T-helper 22 cell (primary cell): ENCODE results near the gene PALLD.
"Not testable (repeated sequence)": the region's sequence is repeated elsewhere in the genome, so short reads cannot be mapped to it uniquely, and the experiment has no call there.

Experiments used
- DNase-seq: peaks from one replicate; pipeline ENCODE4 v3.0.0-alpha.2; 2020; ENCODE audit warnings: low read depth

The PALLD gene

DNA sequence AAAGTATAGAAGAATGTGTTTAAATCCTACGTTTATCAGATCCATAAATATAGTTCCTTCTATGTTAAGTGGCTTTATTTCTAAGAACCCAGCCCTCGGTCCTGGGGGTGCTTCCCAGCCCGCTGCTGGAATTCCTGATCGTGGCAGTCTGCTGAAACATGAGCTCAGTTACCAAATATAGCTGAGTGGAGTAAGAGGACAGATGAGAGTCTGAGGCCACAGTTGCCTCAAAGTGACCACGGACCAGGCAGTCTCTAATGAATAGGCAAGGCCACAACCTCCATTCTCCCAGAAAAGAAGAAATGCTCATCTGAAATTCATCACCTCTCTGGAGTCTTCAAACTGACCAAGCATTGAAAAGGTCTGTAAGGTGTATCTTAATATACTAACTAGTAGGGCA is at the start of gene PALLD:
TSS of gene PALLD (plus strand) at position 219 of the 400 bp plus-strand sequence.
- DNase-seq = no peak

DNA sequence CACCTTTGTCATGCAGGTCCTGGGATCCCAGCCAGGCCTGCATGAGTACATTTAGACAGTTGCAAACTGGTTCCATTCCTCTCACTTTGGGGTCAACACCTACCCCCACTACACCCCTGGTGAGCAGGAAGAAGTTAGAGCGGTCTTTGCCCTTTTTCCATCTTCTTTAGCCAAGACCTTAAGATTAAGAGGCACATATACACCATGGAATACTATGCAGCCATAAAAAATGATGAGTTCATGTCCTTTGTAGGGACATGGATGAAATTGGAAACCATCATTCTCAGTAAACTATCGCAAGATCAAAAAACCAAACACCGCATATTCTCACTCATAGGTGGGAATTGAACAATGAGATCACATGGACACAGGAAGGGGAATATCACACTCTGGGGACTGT is 47.8 kb upstream of the PALLD start:
- not testable (repeated sequence) for DNase-seq

DNA sequence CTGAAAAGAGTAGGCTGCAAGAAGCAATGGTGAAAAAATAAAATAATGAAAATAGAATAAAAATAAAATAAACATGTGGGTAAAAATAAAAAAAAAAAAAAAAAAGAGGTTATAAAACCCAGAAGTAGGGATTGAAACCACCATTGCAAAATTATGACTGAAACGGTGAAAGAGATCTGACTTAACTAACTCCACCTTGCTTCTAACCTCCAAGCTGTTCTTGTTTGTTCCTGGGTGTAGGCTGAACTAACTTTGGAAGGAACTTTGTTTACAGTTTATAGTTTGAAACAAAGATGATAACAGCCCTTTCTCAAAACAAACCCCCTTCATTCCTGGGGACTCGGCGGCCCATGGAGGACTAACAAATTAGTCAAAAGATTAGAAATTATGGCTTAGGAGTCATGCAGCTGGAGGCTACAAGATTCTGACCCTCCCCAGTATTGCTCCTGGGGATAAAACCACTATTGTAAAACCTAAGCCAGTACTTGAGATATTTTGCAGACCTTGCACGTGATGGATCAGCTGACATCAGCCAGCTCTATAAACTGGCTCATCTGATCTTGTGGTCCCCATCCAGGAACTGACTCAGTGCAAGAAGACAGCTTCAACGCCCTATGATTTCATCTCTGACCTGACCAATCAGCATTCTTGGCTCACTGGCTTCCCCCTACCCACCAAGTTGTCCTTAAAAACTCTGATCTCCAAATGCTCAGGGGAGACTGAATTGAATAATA is 47.0 kb upstream of the PALLD start:
- no peak for DNase-seq

DNA sequence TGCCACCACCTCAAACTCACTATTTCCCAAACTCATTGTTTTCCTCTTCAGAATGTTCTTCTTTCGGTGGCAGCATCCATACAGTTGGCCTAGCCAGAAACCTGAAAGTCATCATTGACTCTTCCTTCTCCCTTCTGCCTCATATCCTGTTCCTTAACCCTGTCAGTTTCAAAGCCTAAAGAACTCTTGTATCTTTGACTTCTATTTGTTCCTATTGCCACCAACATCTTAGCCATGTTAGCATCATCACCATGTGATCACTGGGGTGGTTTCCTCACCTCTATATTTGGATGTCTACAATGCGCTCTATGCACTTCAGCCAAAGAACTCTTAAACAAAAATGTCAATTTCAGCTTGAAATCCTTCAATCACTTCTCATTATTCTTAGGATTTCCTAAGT is 45.5 kb upstream of the PALLD start:
- DNase-seq = no peak

DNA sequence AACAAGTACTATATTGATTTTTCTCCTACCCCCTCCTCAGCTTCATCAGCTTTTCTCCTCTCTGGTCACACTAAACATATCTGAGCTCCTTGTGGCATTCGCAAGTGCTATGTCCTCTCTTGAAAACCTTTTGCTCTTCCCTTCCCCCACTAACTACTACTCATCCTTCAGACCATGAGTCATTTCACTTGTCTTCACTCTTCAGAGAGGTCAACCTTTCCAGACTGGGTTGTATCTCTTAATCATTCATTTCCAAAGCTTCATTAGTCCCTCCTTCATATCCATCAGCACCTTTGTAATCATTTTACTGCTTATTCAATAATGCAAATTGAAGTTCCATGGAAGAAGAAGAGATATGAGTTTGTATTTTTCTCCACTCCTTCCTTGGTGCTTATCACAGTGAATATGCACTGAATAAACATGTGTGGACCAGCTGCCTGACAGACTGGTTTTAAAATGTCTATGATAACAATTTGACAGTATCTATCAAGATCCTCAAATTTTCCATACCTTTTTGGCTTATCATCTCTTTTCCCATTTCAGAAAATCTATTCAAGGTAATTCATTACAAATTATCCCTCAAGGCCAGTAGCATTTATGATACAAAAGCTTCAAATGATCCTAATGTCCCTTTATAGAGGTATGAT is 45.0 kb upstream of the PALLD start:
- no peak for DNase-seq

DNA sequence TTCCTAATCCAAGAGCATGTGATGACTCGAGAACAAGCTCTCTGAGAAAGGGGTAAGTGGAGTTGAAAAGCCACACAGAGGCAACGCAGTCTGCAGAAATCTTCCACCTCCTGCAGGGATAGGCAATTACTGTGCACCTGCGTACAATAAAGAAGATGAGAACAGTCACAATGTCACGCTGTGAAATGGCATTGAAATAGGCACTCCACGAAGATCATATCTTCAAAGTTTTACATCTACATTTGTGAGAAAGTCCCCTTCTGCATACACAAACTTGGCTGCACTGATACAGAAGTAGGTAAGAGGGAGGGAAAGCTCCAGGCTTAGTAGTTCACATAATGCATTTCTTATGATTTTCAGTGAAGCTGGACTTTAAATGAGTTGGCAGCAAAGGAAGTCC is 43.7 kb upstream of the PALLD start:
- DNase-seq = no peak

DNA sequence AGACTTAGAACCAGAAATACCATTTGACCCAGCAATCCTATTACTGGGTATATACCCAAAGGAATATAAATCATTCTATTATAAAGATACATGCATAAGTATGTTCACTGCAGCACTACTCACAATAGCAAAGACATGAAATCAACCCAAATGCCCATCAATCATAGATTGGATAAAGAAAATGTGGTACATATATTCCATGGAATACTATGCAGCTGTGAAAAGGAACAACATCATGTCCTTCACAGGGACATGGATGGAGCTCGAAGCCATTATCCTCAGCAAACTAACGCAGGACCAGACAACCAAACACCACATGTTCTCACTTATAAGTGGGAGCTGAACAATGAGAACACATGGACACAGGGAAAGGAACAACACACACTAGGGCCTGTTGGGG is 38.6 kb upstream of the PALLD start:
- DNase-seq = not testable (repeated sequence)

DNA sequence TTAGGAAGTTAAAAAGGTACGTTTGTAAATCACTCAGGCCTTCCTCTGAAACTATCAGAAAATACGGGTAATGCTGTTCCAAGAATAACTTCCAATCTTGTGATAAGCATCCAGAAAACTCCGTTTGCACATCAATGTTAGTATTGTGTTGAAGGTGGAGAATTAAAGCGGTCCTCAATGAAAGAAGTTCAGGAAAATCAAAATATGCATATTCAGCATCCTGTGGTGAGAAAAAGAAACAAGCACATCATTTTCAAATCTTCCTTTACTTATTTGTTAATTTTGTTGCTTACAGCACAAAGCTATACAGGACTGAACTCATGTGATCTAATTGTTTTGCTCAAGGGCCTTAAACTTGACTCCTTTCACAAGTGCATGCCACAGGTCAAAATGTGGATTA is 35.0 kb upstream of the PALLD start:
- DNase-seq = no peak

DNA sequence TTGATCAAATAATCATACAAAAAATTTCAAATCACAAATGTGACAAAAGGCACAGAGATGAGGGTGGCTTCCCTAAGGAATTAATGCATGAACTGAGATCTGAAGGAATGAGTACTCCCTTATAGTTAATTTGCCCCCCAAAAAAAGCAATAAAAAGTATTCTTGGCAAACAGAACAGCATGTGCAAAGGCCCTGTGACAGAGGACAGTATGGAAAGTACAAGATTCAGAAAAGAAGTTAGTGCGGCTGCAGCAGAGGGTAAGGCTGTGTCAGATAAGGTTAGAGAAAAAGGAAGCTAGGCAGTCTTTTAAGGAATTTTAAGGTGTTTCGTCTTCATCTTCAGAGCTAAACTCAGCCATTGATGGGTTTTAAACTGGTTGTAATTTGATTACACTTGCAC is 23.9 kb upstream of the PALLD start:
- no peak for DNase-seq

DNA sequence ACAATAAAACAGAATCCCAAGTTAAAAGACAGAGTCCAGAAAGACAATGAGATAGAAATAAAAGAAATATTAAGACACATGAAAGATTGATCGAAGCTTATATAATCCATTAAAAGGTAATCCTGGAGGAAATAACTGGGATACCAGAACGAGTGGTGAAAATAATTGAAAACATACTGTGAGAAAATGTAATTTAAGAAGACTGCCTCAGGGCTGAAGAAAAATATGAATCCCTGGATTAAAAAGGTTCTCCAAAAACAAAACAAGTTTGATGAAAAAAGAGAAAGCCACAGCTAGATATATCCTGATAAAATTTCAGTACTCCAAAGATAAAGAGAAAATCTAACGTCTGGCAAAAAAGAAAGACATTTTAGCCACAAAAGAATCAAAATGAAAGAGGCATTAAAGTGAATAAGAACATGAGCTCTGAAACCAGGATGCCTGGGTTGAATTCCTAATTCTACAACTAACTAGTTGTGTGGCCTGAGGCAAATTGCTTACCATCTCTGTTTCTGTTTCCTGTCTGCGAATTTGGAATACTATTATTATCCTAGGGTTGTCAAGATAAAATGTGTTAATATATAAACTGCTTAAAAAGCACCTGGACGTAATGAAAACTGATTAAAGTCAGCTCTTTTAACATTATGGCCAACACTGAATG is 22.1 kb upstream of the PALLD start:
- no peak for DNase-seq

DNA sequence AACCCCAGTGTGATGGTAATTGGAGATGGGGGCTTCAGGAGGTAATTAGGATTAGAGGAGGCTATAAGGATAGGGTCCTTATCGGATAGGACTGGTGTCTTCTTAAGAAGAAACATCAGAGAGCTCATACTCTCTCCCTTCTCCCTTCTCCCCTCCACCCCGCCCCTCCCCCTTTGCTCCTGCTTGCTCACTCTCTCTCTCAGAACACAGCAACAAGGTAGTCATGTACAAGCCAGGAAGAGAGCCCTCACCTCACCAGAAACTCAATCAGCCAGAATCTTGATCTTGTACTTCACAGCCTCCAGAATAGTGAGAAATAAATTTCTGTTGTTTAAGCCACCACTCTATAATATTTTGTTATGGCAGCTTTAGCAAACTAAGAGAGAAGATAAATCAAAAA is 21.1 kb upstream of the PALLD start:
- DNase-seq = no peak

DNA sequence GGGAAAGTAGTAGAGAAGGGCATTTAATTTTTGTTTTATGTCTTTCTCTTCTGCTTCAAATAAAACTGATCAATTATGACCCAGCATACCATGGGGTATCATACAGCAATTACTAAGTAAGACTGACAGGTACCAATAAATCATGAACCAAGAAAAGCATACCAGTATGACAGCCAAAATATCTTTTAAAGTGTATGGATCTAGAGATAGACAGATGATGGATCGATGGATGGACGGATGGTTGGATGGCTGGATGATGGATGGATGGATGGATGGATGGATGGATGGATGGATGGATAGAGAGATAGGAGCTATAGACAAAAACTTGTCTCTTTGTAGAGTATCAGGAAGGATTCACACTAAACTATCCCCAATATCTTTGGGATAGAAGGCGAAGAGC is 18.0 kb upstream of the PALLD start:
- no peak for DNase-seq

DNA sequence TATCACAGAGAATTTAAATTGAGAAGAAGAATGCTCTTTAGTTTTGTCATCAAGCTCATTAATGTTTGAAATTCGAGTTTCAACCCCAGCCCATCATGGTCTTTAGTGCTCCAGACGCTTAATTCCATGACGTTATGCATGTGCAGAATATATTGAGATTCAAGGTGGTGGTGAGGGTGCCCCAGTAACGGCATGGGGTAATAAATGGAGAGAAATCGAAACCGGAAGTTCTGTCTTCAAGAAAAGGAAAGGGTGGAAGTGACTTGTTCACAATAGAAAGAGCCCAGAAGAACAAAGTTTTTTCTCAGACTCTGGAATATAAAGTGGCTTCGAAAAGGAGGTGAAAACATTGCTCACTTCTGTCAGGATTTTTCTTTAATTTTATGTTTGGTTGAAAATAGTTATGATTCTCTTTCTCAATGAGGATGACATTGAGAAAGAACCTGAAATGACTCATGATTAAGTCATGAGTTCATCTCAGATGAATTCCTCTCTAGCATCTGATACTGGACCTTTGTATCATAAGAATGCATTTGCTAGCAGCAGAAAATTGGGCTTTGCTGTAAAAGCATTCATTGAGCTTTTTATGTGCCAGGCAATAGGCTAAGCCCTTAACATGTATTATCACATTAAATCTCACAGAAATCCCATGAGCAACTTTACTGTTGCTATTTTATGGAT is 15.8 kb upstream of the PALLD start:
- DNase-seq = peak; percentile 26

DNA sequence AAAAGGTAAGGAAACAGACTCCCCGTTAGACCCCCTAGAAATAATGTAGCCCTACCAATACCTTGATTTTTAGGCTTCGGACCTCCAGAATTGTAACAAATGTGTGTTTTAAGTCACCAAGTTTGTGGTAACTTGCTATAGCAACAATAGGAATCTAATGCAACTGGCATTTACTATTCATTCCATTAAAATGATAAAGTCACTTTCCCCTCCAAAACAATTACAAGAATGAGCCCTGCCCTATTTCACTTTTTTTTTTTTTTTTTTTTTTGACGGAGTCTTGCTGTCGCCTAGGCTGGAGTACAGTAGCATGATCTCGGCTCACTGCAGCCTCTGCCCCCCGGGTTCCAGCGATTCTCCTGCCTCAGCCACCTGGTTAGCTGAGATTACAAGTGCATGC is 13.0 kb upstream of the PALLD start:
- DNase-seq = no peak

DNA sequence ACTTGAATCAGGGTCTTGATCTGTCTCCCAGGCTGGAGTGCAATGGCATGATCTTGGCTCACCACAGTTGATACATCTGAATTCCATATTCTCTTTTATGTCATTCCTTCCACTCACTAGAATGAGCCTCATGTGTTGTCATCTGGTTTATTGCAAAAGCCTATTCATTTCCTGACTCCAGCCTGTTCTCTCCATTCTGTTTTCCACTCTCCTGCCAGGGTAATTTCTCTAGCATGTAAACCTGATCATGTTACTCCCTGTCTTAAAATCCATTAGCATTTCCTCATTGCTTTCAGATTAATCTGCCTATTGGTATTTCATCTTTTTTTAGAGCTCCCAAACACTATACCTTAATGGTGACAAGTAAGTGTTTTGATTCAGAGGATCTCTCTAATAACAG is 12.2 kb upstream of the PALLD start:
- no peak for DNase-seq

DNA sequence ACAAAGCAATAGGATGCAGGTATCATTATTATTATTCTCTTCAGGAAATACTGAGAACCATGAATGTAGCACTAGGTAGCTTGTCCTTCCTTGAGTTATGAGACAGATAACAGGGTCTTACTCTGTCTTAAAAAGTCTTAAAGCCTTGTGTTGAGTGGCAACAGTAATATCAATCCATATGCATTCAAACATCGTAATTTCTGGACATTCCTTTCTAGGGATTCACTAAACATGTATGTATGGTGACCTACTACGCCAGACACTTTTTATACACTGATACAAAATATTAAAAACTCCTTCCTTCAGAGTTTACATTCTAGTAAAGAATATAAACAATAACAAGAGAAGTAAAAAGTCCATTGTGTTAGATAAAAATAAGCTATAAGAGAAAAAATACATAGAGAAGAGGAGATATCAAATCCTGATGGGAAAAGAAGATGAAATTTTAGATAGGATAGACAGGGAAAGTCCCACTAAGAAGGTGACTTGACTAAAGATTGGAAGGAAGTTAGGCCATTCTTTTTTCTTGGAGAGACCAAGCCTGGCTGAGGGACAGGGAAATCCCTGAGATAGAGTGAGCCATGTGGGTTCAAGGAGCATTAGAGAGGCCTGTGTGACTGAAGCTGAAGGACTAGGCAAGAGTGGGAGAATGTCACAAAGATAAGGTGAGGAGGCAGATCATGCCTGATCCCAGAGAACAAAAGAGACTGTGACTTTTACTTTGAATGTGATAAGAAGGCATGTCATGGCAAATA is 11.5 kb upstream of the PALLD start:
- DNase-seq = no peak

DNA sequence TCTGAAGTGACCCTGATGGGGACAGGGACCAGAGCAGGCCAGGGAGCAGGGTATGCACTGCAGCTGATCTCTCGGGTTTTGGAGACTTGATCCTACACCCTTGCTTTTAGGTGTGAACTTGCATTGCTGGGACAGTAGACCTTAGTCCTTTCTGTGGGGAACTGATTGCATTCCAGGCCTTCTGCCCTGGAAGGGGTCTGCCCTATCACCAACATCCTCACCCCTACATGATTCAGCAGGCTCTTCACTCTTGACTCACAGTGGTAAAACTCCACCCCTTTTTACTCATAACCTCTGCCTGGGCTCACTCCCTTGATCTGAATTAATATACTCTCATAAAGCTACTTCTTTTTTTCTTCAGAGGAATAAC is 10.0 kb upstream of the PALLD start:
- DNase-seq = no peak

DNA sequence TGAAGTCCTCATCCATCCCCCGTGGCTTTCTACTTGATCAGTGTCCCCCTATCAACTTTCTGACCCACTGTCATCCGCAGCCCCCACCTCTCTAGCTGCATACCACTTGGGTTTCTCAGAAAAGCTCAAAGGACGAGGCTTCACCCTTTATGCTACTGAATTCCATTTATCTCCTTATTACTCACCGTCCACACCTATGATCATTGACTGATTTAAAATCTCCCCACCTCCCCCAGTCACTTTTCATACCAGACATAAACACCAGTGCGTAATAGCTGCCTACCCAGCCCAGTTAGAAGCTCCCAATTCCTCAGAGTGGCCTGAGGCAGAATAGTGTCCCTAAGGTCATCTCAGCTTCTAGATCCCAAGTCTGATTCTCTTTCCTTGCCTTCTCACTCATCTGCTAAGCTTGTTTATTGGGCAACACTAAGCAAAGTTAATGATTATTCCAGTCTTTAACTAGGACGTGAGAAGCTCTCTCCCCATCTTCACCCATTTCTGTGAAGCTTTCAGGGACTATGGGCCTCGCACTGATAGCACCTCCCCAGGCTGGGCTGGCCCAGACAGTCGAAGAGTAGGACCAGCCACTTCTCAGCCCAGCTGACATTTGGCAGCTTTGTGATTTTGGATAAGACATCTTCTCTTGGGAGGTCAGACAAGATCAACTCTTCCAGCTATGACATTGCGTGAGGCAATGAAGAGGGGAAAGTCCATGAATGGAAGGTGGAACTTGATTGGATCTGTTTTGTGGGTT is 9.4 kb upstream of the PALLD start:
- no peak for DNase-seq

DNA sequence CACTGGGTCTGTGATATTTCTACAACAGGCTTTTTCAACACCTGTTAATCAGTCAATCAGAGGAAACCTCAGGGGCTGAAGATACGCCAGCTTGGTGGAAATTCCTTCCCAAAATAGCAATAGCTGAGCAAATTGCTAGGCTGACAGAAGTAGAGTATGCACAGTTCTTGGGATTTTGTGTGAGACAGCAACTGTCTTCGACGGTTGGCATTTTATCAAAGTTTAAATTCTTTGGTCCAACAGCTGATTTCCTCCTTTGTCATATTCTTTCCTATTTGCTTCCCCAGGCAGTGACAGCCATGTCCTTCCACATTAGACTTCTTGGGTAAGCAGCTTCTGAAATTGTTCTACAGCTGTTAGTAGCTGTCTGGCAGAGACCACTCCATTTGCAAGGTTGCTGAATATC is 8.0 kb upstream of the PALLD start:
- no peak for DNase-seq

DNA sequence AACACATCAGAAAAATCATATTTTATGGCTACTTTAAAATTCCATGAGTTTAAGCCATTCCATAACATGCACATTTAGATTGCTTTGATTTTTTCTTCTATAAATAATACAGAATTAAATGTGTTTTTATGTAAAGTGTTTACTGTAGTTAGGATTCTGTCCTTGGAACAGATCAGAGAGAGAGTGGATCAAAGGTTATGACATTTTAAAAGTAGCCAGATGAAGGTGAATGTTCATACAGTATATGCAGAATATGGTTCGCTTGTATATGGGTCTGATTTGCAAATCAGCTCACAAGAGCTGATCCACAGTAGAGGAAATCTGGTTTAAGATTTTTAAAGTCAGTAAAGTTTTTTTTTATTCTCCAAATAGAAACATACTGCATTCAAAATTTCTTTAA is 7.2 kb upstream of the PALLD start:
- no peak for DNase-seq

DNA sequence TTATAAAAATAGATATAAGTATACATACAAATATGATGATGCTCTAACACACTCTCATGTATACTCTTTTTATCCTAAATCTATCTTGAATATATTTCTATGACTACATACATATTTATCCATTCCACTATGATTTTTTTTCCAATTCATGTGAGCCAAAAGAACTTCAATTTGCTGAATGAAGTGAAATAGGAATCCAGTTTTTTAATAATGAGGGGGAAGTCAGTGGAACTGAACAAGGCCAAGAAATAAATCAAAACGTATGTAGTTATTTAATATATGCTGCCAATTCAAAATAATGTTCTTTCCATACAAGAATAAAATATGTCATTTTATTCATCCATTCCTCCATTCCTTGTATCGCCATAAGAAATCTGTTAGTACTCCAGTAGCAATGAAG is 6.1 kb upstream of the PALLD start:
- no peak for DNase-seq

DNA sequence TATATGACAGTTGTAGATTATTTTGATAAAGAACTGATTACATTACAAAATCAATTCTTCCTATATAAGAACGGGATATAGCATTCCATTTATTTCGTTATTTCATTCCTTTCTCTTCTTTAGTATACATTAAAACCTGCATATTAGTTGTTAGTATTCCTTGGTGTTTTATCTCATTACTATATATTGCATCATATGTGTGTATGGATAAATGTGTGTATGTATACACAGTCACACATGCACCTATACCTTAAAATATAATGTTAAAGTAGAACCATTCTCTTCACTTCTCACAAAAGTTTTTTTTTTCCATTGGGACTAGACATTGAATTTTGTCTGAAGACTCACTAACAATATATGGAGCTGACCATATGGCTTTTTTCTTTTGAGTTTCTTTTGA is 5.3 kb upstream of the PALLD start:
- no peak for DNase-seq
